ENCODE results near the gene PCDHGB6.
"Not testable (repeated sequence)": the region's sequence is repeated elsewhere in the genome, so short reads cannot be mapped to it uniquely, and the experiment has no call there.

Gene PCDHGB6

GRCh38 chr5:141388661-141389060, 19.2 kb upstream of the PCDHGB6 start:
- no peak for DNase-seq (ENCODE audit: low read depth)

- DNase-seq (ENCODE audit: low read depth): no peak
Observed at GRCh38 chr5:141389153-141390042, 18.4 kb upstream of the PCDHGB6 start.

GRCh38 chr5:141392429-141393198, 15.2 kb upstream of the PCDHGB6 start, which contains the start of gene PCDHGA8:
Gene PCDHGA8 (plus strand): TSS chr5:141392633. CDS start chr5:141392814, 181 bp downstream.
- DNase-seq (ENCODE audit: low read depth): no peak

GRCh38 chr5:141393267-141393666, 14.6 kb upstream of the PCDHGB6 start:
- no peak for DNase-seq (ENCODE audit: low read depth)

GRCh38 chr5:141394401-141395187, 13.2 kb upstream of the PCDHGB6 start:
- DNase-seq (ENCODE audit: low read depth): not testable (repeated sequence)

GRCh38 chr5:141397756-141398551, 9.9 kb upstream of the PCDHGB6 start, which contains the start of gene PCDHGB5:
Gene PCDHGB5 (plus strand): TSS chr5:141397947. CDS start chr5:141398128, 181 bp downstream.
- DNase-seq (ENCODE audit: low read depth): not testable (repeated sequence)

GRCh38 chr5:141398608-141399007, 9.2 kb upstream of the PCDHGB6 start:
- no peak for DNase-seq (ENCODE audit: low read depth)

GRCh38 chr5:141399555-141400258, 8.1 kb upstream of the PCDHGB6 start:
- no peak for DNase-seq (ENCODE audit: low read depth)

- DNase-seq (ENCODE audit: low read depth): no peak
Observed at GRCh38 chr5:141402553-141403243, 5.1 kb upstream of the PCDHGB6 start, which contains the start of gene PCDHGA9. Gene PCDHGA9 (plus strand): TSS chr5:141402778. CDS start chr5:141402953, 175 bp downstream.

GRCh38 chr5:141403387-141403786, 4.4 kb upstream of the PCDHGB6 start:
- DNase-seq (ENCODE audit: low read depth): no peak

GRCh38 chr5:141409598-141410306, 1.9 kb downstream of the PCDHGB6 start:
- no peak for DNase-seq (ENCODE audit: low read depth)

- no peak for DNase-seq (ENCODE audit: low read depth)
Observed at GRCh38 chr5:141411575-141411974, 3.8 kb downstream of the PCDHGB6 start.

GRCh38 chr5:141412854-141413539, 5.2 kb downstream of the PCDHGB6 start, which contains the start of gene PCDHGA10:
Gene PCDHGA10 (plus strand): TSS chr5:141412987. CDS start chr5:141413176, 189 bp downstream.
- DNase-seq (ENCODE audit: low read depth): no peak

- no peak for DNase-seq (ENCODE audit: low read depth)
Observed at GRCh38 chr5:141413540-141414069, 5.8 kb downstream of the PCDHGB6 start.

- DNase-seq (ENCODE audit: low read depth): not testable (repeated sequence)
Observed at GRCh38 chr5:141414548-141415274, 6.9 kb downstream of the PCDHGB6 start.

GRCh38 chr5:141415275-141415618, 7.4 kb downstream of the PCDHGB6 start:
- DNase-seq (ENCODE audit: low read depth): not testable (repeated sequence)

- not testable (repeated sequence) for DNase-seq (ENCODE audit: low read depth)
Observed at GRCh38 chr5:141417494-141418172, 9.8 kb downstream of the PCDHGB6 start, which contains the start of gene PCDHGB7. Gene PCDHGB7 (plus strand): TSS chr5:141417677. CDS start chr5:141417860, 183 bp downstream.

All from stimulated activated CD8-positive, alpha-beta memory T cell treated with anti-CD3 and anti-CD28 coated beads, Interleukin-7, amount 100 ng/mL, for 24 hours (primary cell).